K562 (cell line): ENCODE results near the gene FAM217B. TPM values are rescaled to one million over a fixed set of nuclear protein-coding genes. Genes with fewer than 3 reads are reported as not detected.

Experiments
- BCOR ChIP-seq: fragments of 450-650 bp; IDR thresholded peaks from 2 replicates; pipeline ENCODE4 v1.6.1; 2016
- BDP1 ChIP-seq: IDR thresholded peaks from 3 replicates; pipeline ENCODE4 v1.6.1; 2011; ENCODE audit not compliant: insufficient read length, insufficient read depth
- BHLHE40 ChIP-seq: IDR thresholded peaks from 2 replicates; pipeline ENCODE4 v1.6.1; 2011; ENCODE audit warnings: low read length, improper control_type of control experiment
- CHAMP1 ChIP-seq: fragments of 450-650 bp; IDR thresholded peaks from 2 replicates; pipeline ENCODE4 v1.6.1; 2016; ENCODE audit warnings: mild to moderate bottlenecking
- HMG20A ChIP-seq: fragments of 450-650 bp; formaldehyde crosslinking; conservative IDR thresholded peaks from 2 replicates; pipeline ENCODE4 v1.4.0; 2020; ENCODE audit warnings: mild to moderate bottlenecking, mixed read lengths
- LCOR ChIP-seq: sonication (generic); formaldehyde crosslinking; IDR thresholded peaks from 2 replicates; pipeline ENCODE4 v1.8.0; 2022; ENCODE audit warnings: mild to moderate bottlenecking, missing genetic modification reagents
- NCOA1 ChIP-seq: fragments of 450-650 bp; IDR thresholded peaks from 2 replicates; pipeline ENCODE4 v1.6.1; 2016; ENCODE audit warnings: low read depth
- NUFIP1 ChIP-seq: fragments of 450-650 bp; IDR thresholded peaks from 2 replicates; pipeline ENCODE4 v1.6.1; 2018; ENCODE audit not compliant: partially characterized antibody
- POLR2A ChIP-seq: fragments of 450-650 bp; conservative IDR thresholded peaks from 2 replicates; pipeline ENCODE4 v1.6.1; 2016
- PPARD ChIP-seq: fragments of 250-450 bp; sonication (Bioruptor Pico); IDR thresholded peaks from 2 replicates; pipeline ENCODE4 v1.8.0; 2022; ENCODE audit warnings: inconsistent platforms, mild to moderate bottlenecking, moderate library complexity
- RFX7 ChIP-seq: fragments of 250-450 bp; sonication (Bioruptor Pico); IDR thresholded peaks from 2 replicates; pipeline ENCODE4 v1.5.1; 2021; ENCODE audit warnings: mild to moderate bottlenecking
- ZBTB33 ChIP-seq: sonication (generic); formaldehyde crosslinking; IDR thresholded peaks from 2 replicates; pipeline ENCODE4 v1.8.1; 2023; ENCODE audit warnings: mild to moderate bottlenecking, missing genetic modification reagents
- ZKSCAN3 ChIP-seq: fragments of 250-450 bp; sonication (Bioruptor Pico); IDR thresholded peaks from 2 replicates; pipeline ENCODE4 v1.4.0; 2020
- ZNF324 ChIP-seq: fragments of 250-450 bp; sonication (Bioruptor Pico); IDR thresholded peaks from 2 replicates; pipeline ENCODE4 v1.4.0; 2020; ENCODE audit warnings: mild to moderate bottlenecking
- polyA plus RNA-seq, 8 experiments: library from polyadenylated mRNA; depleted of rRNA in 4 of 8; stranded (reverse) in 5 of 8; unstranded in 3 of 8; fragments of >200 nt; fragmentation: Nextera tagmentation in 2 of 8; fragmentation: Illumina TruSeq in 1 of 8; extraction: Ambion mirVana in 2 of 8; extraction: Trizol in 1 of 8; gene quantifications; 2 replicates each; pipeline versions ENCODE4 v1.2.1 to v1.2.3, GENCODE V29; 2011 to 2014; ENCODE audit warnings: inconsistent platforms in 1 of 8, missing spikeins in 1 of 8
- total RNA-seq, 7 experiments: library from RNA; depleted of rRNA in 6 of 7; stranded (reverse); fragments of >200 nt in 6 of 7; fragmentation: Illumina TruSeq in 2 of 7; extraction: Trizol in 2 of 7; gene quantifications; 2 replicates each; pipeline versions ENCODE4 v1.2.1 to v1.2.3, GENCODE V29; 2011 to 2021; ENCODE audit warnings: low replicate concordance in 1 of 7
- TF ChIP-seq, protein P1 (sequence below): fragments of 450-650 bp; IDR thresholded peaks from 2 replicates; pipeline ENCODE4 v1.6.1; 2017; ENCODE audit warnings: mild to moderate bottlenecking, moderate library complexity
- TF ChIP-seq, protein P2 (sequence below): sonication (generic); formaldehyde crosslinking; IDR thresholded peaks from 2 replicates; pipeline ENCODE4 v1.8.0; 2022; ENCODE audit warnings: missing genetic modification reagents, mild to moderate bottlenecking, borderline replicate concordance
- TF ChIP-seq, protein P3 (sequence below): fragments of 250-450 bp; sonication (Bioruptor Pico); IDR thresholded peaks from 2 replicates; pipeline ENCODE4 v1.8.0; 2021; ENCODE audit warnings: moderate library complexity, mild to moderate bottlenecking, inconsistent platforms
- TF ChIP-seq, protein P4 (sequence below): sonication (generic); formaldehyde crosslinking; IDR thresholded peaks from 2 replicates; pipeline ENCODE4 v1.8.0; 2022; ENCODE audit warnings: mild to moderate bottlenecking, missing genetic modification reagents

The FAM217B gene
- total and polyA plus RNA-seq, 9 of the 15 experiments (the other 6 are each of a cell fraction or from before 2014, with no cell fraction given) = 4.8 to 11.4 (median 6.9) TPM

GRCh38 chr20:59939052-59939878 is 924 bp upstream of the FAM217B start (continued):
- TF ChIP-seq, protein P1, sequence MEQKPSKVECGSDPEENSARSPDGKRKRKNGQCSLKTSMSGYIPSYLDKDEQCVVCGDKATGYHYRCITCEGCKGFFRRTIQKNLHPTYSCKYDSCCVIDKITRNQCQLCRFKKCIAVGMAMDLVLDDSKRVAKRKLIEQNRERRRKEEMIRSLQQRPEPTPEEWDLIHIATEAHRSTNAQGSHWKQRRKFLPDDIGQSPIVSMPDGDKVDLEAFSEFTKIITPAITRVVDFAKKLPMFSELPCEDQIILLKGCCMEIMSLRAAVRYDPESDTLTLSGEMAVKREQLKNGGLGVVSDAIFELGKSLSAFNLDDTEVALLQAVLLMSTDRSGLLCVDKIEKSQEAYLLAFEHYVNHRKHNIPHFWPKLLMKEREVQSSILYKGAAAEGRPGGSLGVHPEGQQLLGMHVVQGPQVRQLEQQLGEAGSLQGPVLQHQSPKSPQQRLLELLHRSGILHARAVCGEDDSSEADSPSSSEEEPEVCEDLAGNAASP = no peak
- TF ChIP-seq POLR2A = no peak
- TF ChIP-seq NCOA1 = no peak
- TF ChIP-seq NUFIP1 = no peak
- TF ChIP-seq PPARD (CRISPR knock-in tag) = no peak
- TF ChIP-seq BDP1 = no peak
- TF ChIP-seq, protein P2, sequence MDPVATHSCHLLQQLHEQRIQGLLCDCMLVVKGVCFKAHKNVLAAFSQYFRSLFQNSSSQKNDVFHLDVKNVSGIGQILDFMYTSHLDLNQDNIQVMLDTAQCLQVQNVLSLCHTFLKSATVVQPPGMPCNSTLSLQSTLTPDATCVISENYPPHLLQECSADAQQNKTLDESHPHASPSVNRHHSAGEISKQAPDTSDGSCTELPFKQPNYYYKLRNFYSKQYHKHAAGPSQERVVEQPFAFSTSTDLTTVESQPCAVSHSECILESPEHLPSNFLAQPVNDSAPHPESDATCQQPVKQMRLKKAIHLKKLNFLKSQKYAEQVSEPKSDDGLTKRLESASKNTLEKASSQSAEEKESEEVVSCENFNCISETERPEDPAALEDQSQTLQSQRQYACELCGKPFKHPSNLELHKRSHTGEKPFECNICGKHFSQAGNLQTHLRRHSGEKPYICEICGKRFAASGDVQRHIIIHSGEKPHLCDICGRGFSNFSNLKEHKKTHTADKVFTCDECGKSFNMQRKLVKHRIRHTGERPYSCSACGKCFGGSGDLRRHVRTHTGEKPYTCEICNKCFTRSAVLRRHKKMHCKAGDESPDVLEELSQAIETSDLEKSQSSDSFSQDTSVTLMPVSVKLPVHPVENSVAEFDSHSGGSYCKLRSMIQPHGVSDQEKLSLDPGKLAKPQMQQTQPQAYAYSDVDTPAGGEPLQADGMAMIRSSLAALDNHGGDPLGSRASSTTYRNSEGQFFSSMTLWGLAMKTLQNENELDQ (CRISPR knock-in tag) = no peak
- TF ChIP-seq BCOR = no peak
- TF ChIP-seq RFX7 (CRISPR knock-in tag) = no peak
- TF ChIP-seq HMG20A = no peak
- TF ChIP-seq BHLHE40 = no peak
- no peak for TF ChIP-seq LCOR (CRISPR knock-in tag)
- TF ChIP-seq ZBTB33 (CRISPR knock-in tag) = peak; percentile 98
- TF ChIP-seq ZNF324 (CRISPR knock-in tag) = no peak
- TF ChIP-seq, protein P3, sequence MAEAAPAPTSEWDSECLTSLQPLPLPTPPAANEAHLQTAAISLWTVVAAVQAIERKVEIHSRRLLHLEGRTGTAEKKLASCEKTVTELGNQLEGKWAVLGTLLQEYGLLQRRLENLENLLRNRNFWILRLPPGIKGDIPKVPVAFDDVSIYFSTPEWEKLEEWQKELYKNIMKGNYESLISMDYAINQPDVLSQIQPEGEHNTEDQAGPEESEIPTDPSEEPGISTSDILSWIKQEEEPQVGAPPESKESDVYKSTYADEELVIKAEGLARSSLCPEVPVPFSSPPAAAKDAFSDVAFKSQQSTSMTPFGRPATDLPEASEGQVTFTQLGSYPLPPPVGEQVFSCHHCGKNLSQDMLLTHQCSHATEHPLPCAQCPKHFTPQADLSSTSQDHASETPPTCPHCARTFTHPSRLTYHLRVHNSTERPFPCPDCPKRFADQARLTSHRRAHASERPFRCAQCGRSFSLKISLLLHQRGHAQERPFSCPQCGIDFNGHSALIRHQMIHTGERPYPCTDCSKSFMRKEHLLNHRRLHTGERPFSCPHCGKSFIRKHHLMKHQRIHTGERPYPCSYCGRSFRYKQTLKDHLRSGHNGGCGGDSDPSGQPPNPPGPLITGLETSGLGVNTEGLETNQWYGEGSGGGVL = no peak
- TF ChIP-seq, protein P4, sequence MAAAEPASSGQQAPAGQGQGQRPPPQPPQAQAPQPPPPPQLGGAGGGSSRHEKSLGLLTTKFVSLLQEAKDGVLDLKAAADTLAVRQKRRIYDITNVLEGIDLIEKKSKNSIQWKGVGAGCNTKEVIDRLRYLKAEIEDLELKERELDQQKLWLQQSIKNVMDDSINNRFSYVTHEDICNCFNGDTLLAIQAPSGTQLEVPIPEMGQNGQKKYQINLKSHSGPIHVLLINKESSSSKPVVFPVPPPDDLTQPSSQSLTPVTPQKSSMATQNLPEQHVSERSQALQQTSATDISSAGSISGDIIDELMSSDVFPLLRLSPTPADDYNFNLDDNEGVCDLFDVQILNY (CRISPR knock-in tag) = no peak
- no peak for TF ChIP-seq ZKSCAN3
- TF ChIP-seq CHAMP1 = no peak
